Nephron (organoid): ENCODE measurements around the gene TOR1AIP2.

Experiments used
- H3K27ac Mint-ChIP-seq, 3 experiments: 2 replicates each; pipeline ENCODE4 v1.8.0; 2020; ENCODE audit warnings: mixed read lengths in 3 of 3, mild to moderate bottlenecking in 2 of 3, moderate library complexity in 1 of 3
- H3K27me3 Mint-ChIP-seq: 2 replicates; pipeline ENCODE4 v1.8.0; 2021; ENCODE audit warnings: low read depth, mild to moderate bottlenecking, moderate library complexity, mixed read lengths
- H3K36me3 Mint-ChIP-seq: 2 replicates; pipeline ENCODE4 v1.8.0; 2020; ENCODE audit warnings: low read depth, mixed read lengths
- H3K4me1 Mint-ChIP-seq: 2 replicates; pipeline ENCODE4 v1.8.0; 2020; ENCODE audit warnings: mixed read lengths
- H3K4me3 Mint-ChIP-seq, 3 experiments: 2 replicates each; pipeline ENCODE4 v1.8.0; 2020; ENCODE audit warnings: mild to moderate bottlenecking in 3 of 3, mixed read lengths in 3 of 3, moderate library complexity in 2 of 3
- H3K9me3 Mint-ChIP-seq: 2 replicates; pipeline ENCODE4 v1.8.0; 2020; ENCODE audit warnings: mixed read lengths
- CTCF ChIP-seq, 3 experiments: fragments of 200-600 bp; sonication (generic); IDR thresholded peaks; one replicate each; pipeline ENCODE4 v1.5.0; 2021; ENCODE audit warnings: antibody characterized with exemption in 3 of 3; ENCODE audit not compliant: unreplicated experiment in 3 of 3

TOR1AIP2 gene

GRCh38 chr1:179803104-179803503, 74.5 kb downstream of the TOR1AIP2 start:
- H3K9me3 Mint-ChIP-seq = no peaks in the 10 kb centered on the region
- H3K4me3 Mint-ChIP-seq = no peak overlapping the region
- H3K4me1 Mint-ChIP-seq = peaks cover 6% of the 10 kb centered on the region
- no peak for TF ChIP-seq CTCF (IDR thresholded peaks at IDR 0.05; ENCODE audit: unreplicated experiment in 3 of 3)
- H3K36me3 Mint-ChIP-seq = no peaks in the 10 kb centered on the region
- H3K27me3 Mint-ChIP-seq = peaks cover 8% of the 10 kb centered on the region
- H3K27ac Mint-ChIP-seq = no peak overlapping the region

- Mint-ChIP-seq H3K36me3 (no peaks in the 10 kb centered on the region), H3K9me3 (no peaks in the 10 kb centered on the region), H3K27ac (no peak overlapping the region), H3K27me3 (peaks cover 8% of the 10 kb centered on the region), H3K4me3 (no peak overlapping the region), H3K4me1 (peaks cover 6% of the 10 kb centered on the region)
- TF ChIP-seq CTCF (IDR thresholded peaks at IDR 0.05; ENCODE audit: unreplicated experiment in 3 of 3) = no peak
These were observed 77.1 kb downstream of the TOR1AIP2 start for GRCh38 chr1:179800481-179800880.

- Mint-ChIP-seq H3K27me3 (peaks cover 8% of the 10 kb centered on the region), H3K4me1 (peaks cover 13% of the 10 kb centered on the region), H3K27ac (no peak overlapping the region), H3K9me3 (no peaks in the 10 kb centered on the region), H3K4me3 (no peak overlapping the region), H3K36me3 (no peaks in the 10 kb centered on the region)
- TF ChIP-seq CTCF (IDR thresholded peaks at IDR 0.05; ENCODE audit: unreplicated experiment in 3 of 3) = no peak
These were observed 78.6 kb downstream of the TOR1AIP2 start for GRCh38 chr1:179798864-179799516.

DNA sequence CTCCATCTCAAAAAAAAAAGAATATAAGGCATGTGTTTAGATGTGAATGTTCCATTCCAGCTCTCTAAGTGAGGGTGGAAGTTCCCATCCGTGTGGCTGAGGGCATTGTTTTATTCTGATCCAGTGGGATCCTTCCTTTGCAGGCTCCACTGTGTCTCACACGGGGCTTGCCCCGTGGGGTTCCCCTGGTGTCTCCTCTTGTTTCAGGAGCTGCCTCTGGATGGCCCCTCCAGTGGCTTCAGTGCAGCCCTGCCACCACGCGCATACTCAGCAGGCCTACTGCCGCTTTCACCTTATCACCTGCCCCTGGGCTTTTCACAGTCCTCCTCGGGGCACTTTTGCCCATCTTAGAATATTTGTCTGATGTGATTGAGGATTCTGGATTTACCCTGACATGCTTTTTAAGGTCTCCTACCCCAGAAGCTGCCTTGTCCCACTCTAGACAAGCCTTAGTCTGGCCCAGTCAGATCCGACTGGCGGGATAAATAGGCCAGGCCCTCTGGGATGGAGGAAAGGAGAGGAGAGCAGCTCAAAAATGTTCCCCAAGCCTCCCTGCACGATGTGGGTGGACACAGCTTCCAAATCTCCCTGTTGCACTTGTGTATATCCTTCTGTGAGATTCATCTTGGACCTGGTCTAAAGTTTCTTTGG, 79.3 kb downstream of the TOR1AIP2 start:
- no peak for TF ChIP-seq CTCF (IDR thresholded peaks at IDR 0.05; ENCODE audit: unreplicated experiment in 3 of 3)
- H3K4me1 Mint-ChIP-seq = peaks cover 15% of the 10 kb centered on the region

GRCh38 chr1:179794669-179795068, 82.9 kb downstream of the TOR1AIP2 start:
- Mint-ChIP-seq H3K9me3 (no peaks in the 10 kb centered on the region), H3K27ac (peak overlapping the region in 1 of 3 experiments; percentile 16), H3K27me3 (peaks cover 1% of the 10 kb centered on the region), H3K4me3 (no peak overlapping the region), H3K4me1 (peaks cover 18% of the 10 kb centered on the region), H3K36me3 (no peaks in the 10 kb centered on the region)
- no peak for TF ChIP-seq CTCF (IDR thresholded peaks at IDR 0.05; ENCODE audit: unreplicated experiment in 3 of 3)

More for the DNA sequence above, 79.3 kb downstream of the TOR1AIP2 start:
- Mint-ChIP-seq H3K4me3 (no peak overlapping the region), H3K9me3 (no peaks in the 10 kb centered on the region), H3K27ac (no peak overlapping the region), H3K27me3 (peaks cover 8% of the 10 kb centered on the region), H3K36me3 (no peaks in the 10 kb centered on the region)

DNA sequence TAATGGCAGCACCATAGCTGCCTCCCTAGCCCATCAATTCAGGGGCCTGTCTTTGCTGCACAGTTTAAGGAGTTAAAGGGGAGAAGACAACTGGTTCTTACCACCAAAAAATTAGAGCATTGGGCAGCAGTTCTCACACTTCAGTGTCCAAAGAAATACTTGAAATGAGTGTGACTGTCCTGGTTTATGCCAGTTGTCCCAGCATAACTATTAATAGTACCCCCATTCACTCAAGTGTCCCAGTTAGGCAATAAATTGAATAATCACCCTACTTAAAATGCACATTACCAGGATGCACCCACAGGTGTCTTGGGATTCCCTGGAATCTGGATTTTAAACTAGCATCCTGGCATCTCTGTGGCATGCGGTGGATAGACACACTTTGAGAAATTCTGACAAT, 83.5 kb downstream of the TOR1AIP2 start:
- Mint-ChIP-seq H3K4me1 (peaks cover 18% of the 10 kb centered on the region), H3K27ac (no peak overlapping the region), H3K9me3 (no peaks in the 10 kb centered on the region), H3K4me3 (no peak overlapping the region), H3K27me3 (no peaks in the 10 kb centered on the region), H3K36me3 (no peaks in the 10 kb centered on the region)
- no peak for TF ChIP-seq CTCF (IDR thresholded peaks at IDR 0.05; ENCODE audit: unreplicated experiment in 3 of 3)
